HUDEP-2 (cell line): Measurements from ENCODE around the gene LCE1F.
A peak's percentile ranks its signal among the peaks of the same experiment; 100 is the strongest.

ENCODE experiments used
- DNase-seq, 76 experiments: peaks; one replicate each; lab custom pipeline; 2025; ENCODE audit not compliant: unreplicated experiment in 76 of 76; lab: John Stamatoyannopoulos, UW

LCE1F gene

GRCh38 chr1:152774875-152775274 lies at the start of gene LCE1F:
Gene LCE1F (plus strand): TSS chr1:152775140. CDS start chr1:152776372, 1,232 bp downstream.
- DNase-seq, result peak in 2 of 76 experiments; percentile 3 to 7

GRCh38 chr1:152725261-152725660 lies 49.7 kb upstream of the LCE1F start:
- peak in 1 of 76 experiments; percentile 1 for DNase-seq

GRCh38 chr1:152728986-152729385 lies 46.0 kb upstream of the LCE1F start:
- DNase-seq, result no peak

- peak in 1 of 76 experiments; percentile 2 for DNase-seq
Measured at GRCh38 chr1:152735648-152736047, 39.3 kb upstream of the LCE1F start.

- no peak for DNase-seq
Measured at GRCh38 chr1:152737997-152738396, 36.9 kb upstream of the LCE1F start.

GRCh38 chr1:152739841-152740240 lies 35.1 kb upstream of the LCE1F start:
- DNase-seq, result no peak

- DNase-seq, result no peak
Measured at GRCh38 chr1:152741656-152742055, 33.3 kb upstream of the LCE1F start.

- DNase-seq, result no peak
Measured at GRCh38 chr1:152743371-152744145, 31.4 kb upstream of the LCE1F start.

- no peak for DNase-seq
Measured at GRCh38 chr1:152745289-152745704, 29.6 kb upstream of the LCE1F start.

GRCh38 chr1:152745765-152746444 lies 29.0 kb upstream of the LCE1F start:
- DNase-seq, result no peak

GRCh38 chr1:152747831-152748230 lies 27.1 kb upstream of the LCE1F start:
- DNase-seq, result no peak

GRCh38 chr1:152752225-152752624 lies 22.7 kb upstream of the LCE1F start:
- DNase-seq, result no peak

- DNase-seq, result no peak
Measured at GRCh38 chr1:152753586-152753985, 21.4 kb upstream of the LCE1F start.

- DNase-seq, result no peak
Measured at GRCh38 chr1:152756872-152757271, 18.1 kb upstream of the LCE1F start.

- no peak for DNase-seq
Measured at GRCh38 chr1:152757747-152758146, 17.2 kb upstream of the LCE1F start, which contains the start of gene KPRP. Gene KPRP (plus strand): TSS chr1:152758025. CDS start chr1:152759589, 1,564 bp downstream.

- DNase-seq, result no peak
Measured at GRCh38 chr1:152758636-152759035, 16.3 kb upstream of the LCE1F start.

GRCh38 chr1:152759453-152760173 lies 15.3 kb upstream of the LCE1F start:
- no peak for DNase-seq

GRCh38 chr1:152760551-152761190 lies 14.3 kb upstream of the LCE1F start:
- DNase-seq, result no peak

GRCh38 chr1:152761609-152762213 lies 13.2 kb upstream of the LCE1F start:
- DNase-seq, result no peak

- no peak for DNase-seq
Measured at GRCh38 chr1:152768847-152769533, 6.0 kb upstream of the LCE1F start.
